ENCODE data around the gene HTT. TPM values are rescaled to one million over a fixed set of nuclear protein-coding genes. Genes with fewer than 3 reads are reported as not detected.

Gene HTT
- polyA plus RNA-seq, 2 of the 4 experiments (the other 2 are of a cell fraction): 14.5 to 16.9 TPM

DNA sequence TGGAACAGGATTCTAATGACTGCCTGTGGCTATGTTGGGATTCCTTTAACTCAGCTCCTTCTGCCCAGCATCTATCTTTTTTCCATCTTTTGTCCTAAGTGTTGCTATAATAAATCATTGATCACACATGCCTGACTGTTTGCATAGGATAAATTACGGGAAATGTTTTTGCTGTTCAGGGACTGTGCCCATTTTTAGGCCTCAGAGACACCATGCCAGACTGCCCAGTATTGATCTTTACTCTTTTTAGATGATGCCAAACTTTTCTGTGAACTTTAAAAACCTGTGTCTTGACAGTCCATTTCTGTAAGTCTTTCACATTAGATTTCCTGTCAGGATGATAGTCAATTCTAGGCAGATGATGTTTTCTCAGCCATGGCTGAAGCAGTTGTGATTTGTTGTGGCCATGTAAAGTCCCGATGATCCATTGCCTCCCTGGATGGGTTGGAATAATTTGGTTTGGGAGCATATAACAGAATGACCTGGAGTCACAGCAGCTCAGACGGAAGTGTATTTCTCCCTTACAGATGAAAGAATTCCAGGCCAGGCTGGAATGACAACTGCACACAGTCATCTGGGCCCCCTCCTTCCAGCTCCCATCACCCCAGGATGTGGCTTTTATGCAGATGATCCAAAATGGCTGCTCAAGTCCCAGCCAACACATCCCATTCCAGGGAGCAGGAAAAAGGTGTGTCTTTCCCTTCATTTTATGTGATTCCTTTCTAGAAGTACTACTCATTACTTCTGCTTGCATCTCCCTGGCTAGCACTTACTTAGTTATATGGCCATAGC is 3.6 kb upstream of the HTT start (continued):
- TF ChIP-seq NFE2L2 (conservative IDR thresholded peaks at IDR 0.05; ENCODE audit: low read length) (no peak), EHF (CRISPR knock-in tag; IDR thresholded peaks at IDR 0.05) (no peak)

GRCh38 chr4:3071811-3072210 is 2.7 kb upstream of the HTT start:
- TF ChIP-seq RARB (CRISPR knock-in tag; IDR thresholded peaks at IDR 0.05): no peak
- TF ChIP-seq, protein P1, sequence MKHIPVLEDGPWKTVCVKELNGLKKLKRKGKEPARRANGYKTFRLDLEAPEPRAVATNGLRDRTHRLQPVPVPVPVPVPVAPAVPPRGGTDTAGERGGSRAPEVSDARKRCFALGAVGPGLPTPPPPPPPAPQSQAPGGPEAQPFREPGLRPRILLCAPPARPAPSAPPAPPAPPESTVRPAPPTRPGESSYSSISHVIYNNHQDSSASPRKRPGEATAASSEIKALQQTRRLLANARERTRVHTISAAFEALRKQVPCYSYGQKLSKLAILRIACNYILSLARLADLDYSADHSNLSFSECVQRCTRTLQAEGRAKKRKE (CRISPR knock-in tag; IDR thresholded peaks at IDR 0.05; ENCODE audit: low read depth): no peak
- no peak for TF ChIP-seq CTCF (IDR thresholded peaks at IDR 0.05)
- TF ChIP-seq JUN (IDR thresholded peaks at IDR 0.05): no peak
- TF ChIP-seq, protein P2, sequence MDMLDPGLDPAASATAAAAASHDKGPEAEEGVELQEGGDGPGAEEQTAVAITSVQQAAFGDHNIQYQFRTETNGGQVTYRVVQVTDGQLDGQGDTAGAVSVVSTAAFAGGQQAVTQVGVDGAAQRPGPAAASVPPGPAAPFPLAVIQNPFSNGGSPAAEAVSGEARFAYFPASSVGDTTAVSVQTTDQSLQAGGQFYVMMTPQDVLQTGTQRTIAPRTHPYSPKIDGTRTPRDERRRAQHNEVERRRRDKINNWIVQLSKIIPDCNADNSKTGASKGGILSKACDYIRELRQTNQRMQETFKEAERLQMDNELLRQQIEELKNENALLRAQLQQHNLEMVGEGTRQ (IDR thresholded peaks at IDR 0.05): no peak
- TF ChIP-seq NR3C1 (IDR thresholded peaks at IDR 0.05): no peak
- no peak for TF ChIP-seq CEBPB (IDR thresholded peaks at IDR 0.05)
- no peak for TF ChIP-seq POLR2A (IDR thresholded peaks at IDR 0.05; ENCODE audit: low read length)
- TF ChIP-seq, protein P3, sequence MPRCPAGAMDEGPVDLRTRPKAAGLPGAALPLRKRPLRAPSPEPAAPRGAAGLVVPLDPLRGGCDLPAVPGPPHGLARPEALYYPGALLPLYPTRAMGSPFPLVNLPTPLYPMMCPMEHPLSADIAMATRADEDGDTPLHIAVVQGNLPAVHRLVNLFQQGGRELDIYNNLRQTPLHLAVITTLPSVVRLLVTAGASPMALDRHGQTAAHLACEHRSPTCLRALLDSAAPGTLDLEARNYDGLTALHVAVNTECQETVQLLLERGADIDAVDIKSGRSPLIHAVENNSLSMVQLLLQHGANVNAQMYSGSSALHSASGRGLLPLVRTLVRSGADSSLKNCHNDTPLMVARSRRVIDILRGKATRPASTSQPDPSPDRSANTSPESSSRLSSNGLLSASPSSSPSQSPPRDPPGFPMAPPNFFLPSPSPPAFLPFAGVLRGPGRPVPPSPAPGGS (IDR thresholded peaks at IDR 0.05): no peak
- no peak for TF ChIP-seq RNF2 (IDR thresholded peaks at IDR 0.05; ENCODE audit: borderline replicate concordance, low read depth)
- TF ChIP-seq KDM1A (IDR thresholded peaks at IDR 0.05; ENCODE audit: low read depth): no peak
- TF ChIP-seq CBX2 (IDR thresholded peaks at IDR 0.05; ENCODE audit: borderline replicate concordance, low read depth): no peak
- no peak for TF ChIP-seq TP53 (CRISPR knock-in tag; IDR thresholded peaks at IDR 0.05)
- no peak for TF ChIP-seq MAZ (IDR thresholded peaks at IDR 0.05; ENCODE audit: borderline replicate concordance, low read depth, low read length)
- no peak for TF ChIP-seq NPAS2 (CRISPR knock-in tag; IDR thresholded peaks at IDR 0.05; ENCODE audit: borderline replicate concordance)
- TF ChIP-seq CHD2 (IDR thresholded peaks at IDR 0.05; ENCODE audit: low read length, partially characterized antibody): no peak
- TF ChIP-seq PBX3 (IDR thresholded peaks at IDR 0.05): no peak
- no peak for TF ChIP-seq POLR2AphosphoS2 (conservative IDR thresholded peaks at IDR 0.05; ENCODE audit: low read length)
- no peak for TF ChIP-seq ZFP36 (IDR thresholded peaks at IDR 0.05; ENCODE audit: borderline replicate concordance, partially characterized antibody)
- 74% methylated on average over 7 of the region's 7 CpGs for WGBS (ENCODE audit: missing lambda C conversion rate)
- H3K4me1 ChIP-seq: peaks cover 14% of the 10 kb centered on the region; the same call in 2 of the 3 replicates
- H3K4me3 ChIP-seq: no peak overlapping the region
- DNase-seq (ENCODE audit: low read depth in 1 of 2, low spot score in 1 of 2) (no peak), ATAC-seq (no peak), FAIRE-seq (no peak)
- H3K27ac ChIP-seq: no peak overlapping the region
- no peaks in the 10 kb centered on the region for H3K9me3 ChIP-seq
- H3K4me2 ChIP-seq: no peak overlapping the region
- POLR2A ChIA-PET: no interaction called here
- CTCF ChIA-PET: no interaction called here
